A549 (cell line): Measurements from ENCODE around the gene PON1.

Experiments
- EP300 ChIP-seq, 2 experiments: fragments of >200 bp; sonication (Bioruptor Twin); formaldehyde crosslinking; IDR thresholded peaks; 2 replicates in 1 of 2; 3 replicates in 1 of 2; pipeline ENCODE4 v1.6.1; 2016 to 2017
- FOXS1 ChIP-seq: fragments of 250-450 bp; sonication (Bioruptor Pico); IDR thresholded peaks from 2 replicates; pipeline ENCODE4 v1.5.0; 2020; ENCODE audit warnings: mild to moderate bottlenecking, moderate library complexity
- JUN ChIP-seq, 2 experiments: fragments of >200 bp; sonication (Bioruptor Twin); formaldehyde crosslinking; IDR thresholded peaks; 2 replicates in 1 of 2; 3 replicates in 1 of 2; pipeline ENCODE4 v1.6.1; 2016 to 2017
- NPAS2 ChIP-seq: fragments of 250-450 bp; sonication (Bioruptor Pico); IDR thresholded peaks from 2 replicates; pipeline ENCODE4 v1.8.0; 2022; ENCODE audit warnings: mild to moderate bottlenecking, moderate library complexity, borderline replicate concordance
- POLR2A ChIP-seq: IDR thresholded peaks from 2 replicates; pipeline ENCODE4 v1.6.1; 2012; ENCODE audit warnings: mild to moderate bottlenecking, low read length
- RAD21 ChIP-seq, 2 experiments: fragments of >200 bp in 1 of 2; sonication (Bioruptor Twin) in 1 of 2; formaldehyde crosslinking in 1 of 2; IDR thresholded peaks in 1 of 2; conservative IDR thresholded peaks in 1 of 2; 2 replicates in 1 of 2; 3 replicates in 1 of 2; pipeline ENCODE4 v1.6.1; 2012 to 2018; ENCODE audit warnings: inconsistent platforms in 1 of 2
- USF2 ChIP-seq: fragments of 450-650 bp; IDR thresholded peaks from 2 replicates; pipeline ENCODE4 v1.6.1; 2014; ENCODE audit warnings: antibody characterized with exemption
- TF ChIP-seq, protein P1 (sequence below): fragments of >200 bp; sonication (Bioruptor Twin); formaldehyde crosslinking; IDR thresholded peaks from 3 replicates; pipeline ENCODE4 v1.5.1; 2016

DNA sequence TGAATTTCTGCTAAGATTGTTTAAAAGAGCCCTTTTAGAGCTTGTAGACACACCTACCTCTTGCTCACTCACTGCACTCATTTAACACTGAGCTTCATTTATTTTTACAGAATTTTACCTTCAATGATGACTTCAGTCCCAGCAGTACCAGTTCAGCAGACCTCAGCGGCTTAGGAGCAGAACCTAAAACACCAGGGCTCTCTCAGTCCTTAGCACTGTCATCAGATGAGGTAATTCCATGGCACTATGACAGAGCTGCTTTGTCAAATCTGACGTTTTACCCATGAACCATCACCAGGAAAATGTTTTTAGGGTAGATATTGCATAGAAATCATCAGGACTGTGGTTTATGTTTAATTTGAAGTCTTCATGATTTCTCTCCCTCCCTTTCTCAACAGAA is 38.2 kb downstream of the PON1 start:
- TF ChIP-seq FOXS1 (no peak), NPAS2 (CRISPR knock-in tag) (no peak), POLR2A (no peak), USF2 (no peak), JUN (IDR thresholded peaks at IDR 0.05) (no peak), EP300 (IDR thresholded peaks at IDR 0.05) (no peak), RAD21 (conservative IDR thresholded peaks at IDR 0.05 in 1 of 2, IDR thresholded peaks at IDR 0.05 in 1 of 2) (no peak)
- TF ChIP-seq, protein P1, sequence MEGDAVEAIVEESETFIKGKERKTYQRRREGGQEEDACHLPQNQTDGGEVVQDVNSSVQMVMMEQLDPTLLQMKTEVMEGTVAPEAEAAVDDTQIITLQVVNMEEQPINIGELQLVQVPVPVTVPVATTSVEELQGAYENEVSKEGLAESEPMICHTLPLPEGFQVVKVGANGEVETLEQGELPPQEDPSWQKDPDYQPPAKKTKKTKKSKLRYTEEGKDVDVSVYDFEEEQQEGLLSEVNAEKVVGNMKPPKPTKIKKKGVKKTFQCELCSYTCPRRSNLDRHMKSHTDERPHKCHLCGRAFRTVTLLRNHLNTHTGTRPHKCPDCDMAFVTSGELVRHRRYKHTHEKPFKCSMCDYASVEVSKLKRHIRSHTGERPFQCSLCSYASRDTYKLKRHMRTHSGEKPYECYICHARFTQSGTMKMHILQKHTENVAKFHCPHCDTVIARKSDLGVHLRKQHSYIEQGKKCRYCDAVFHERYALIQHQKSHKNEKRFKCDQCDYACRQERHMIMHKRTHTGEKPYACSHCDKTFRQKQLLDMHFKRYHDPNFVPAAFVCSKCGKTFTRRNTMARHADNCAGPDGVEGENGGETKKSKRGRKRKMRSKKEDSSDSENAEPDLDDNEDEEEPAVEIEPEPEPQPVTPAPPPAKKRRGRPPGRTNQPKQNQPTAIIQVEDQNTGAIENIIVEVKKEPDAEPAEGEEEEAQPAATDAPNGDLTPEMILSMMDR, result no peak
